Astrocyte of the spinal cord (primary cell): Measurements from ENCODE around the gene SLC44A3.

Source experiments
- DNase-seq: peaks from one replicate; pipeline ENCODE4 v3.0.0; 2011; ENCODE audit warnings: low read depth, low spot score
- H3K4me3 ChIP-seq: 2 replicates; pipeline ENCODE4 v1.5.1; 2011; ENCODE audit warnings: low read depth, mild to moderate bottlenecking, low read length, moderate library complexity
- in situ Hi-C: cut with HindIII; loops from 2 replicates; pipeline ENCODE4 v1.10.0; 2017; ENCODE audit warnings: low sequenced_read_pairs
- TF ChIP-seq, protein P1 (sequence below): IDR thresholded peaks from 2 replicates; pipeline ENCODE4 v1.5.1; 2012; ENCODE audit warnings: low read depth, mild to moderate bottlenecking, low read length, inconsistent platforms

SLC44A3 gene

DNA sequence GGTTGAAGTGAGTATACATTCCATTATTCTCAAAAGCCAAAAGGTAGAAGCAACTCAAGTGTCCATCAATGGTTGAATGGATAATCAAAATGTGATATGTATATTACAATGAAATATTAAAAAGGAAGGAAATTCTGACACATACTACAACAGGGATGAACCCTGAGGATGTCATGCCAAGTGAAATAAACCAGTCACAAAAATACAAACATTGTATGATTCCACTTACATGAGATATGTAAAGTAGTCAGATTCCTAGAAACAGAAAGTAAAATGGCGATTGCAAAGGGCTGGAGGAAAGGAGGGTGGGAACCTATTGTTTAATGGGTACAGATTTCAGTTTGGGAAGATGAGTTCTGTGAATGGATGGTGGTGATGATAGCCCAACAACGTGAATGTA, 5.8 kb downstream of the SLC44A3 start:
- DNase-seq = no peak
- TF ChIP-seq, protein P1, sequence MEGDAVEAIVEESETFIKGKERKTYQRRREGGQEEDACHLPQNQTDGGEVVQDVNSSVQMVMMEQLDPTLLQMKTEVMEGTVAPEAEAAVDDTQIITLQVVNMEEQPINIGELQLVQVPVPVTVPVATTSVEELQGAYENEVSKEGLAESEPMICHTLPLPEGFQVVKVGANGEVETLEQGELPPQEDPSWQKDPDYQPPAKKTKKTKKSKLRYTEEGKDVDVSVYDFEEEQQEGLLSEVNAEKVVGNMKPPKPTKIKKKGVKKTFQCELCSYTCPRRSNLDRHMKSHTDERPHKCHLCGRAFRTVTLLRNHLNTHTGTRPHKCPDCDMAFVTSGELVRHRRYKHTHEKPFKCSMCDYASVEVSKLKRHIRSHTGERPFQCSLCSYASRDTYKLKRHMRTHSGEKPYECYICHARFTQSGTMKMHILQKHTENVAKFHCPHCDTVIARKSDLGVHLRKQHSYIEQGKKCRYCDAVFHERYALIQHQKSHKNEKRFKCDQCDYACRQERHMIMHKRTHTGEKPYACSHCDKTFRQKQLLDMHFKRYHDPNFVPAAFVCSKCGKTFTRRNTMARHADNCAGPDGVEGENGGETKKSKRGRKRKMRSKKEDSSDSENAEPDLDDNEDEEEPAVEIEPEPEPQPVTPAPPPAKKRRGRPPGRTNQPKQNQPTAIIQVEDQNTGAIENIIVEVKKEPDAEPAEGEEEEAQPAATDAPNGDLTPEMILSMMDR = no peak
- H3K4me3 ChIP-seq = no peak overlapping the region
- in situ Hi-C loops = no loop called here

DNA sequence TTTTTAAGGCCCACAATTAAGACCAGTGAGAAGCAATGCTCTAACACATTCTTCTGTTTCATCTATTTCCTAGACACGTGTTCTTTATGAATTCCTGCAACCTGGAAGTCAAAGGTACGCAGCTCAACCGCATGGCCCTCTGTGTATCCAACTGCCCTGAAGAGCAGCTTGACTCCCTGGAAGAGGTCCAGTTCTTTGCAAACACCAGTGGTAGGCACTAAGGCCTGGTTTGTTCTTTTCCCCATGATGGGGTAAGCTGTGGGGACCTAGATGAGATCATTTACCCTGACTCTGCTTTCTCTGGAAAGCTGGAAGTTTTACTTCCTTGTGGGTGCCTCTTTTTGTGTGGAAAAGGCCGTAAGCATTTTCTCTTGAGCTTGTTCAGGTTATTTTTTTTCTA, 7.3 kb downstream of the SLC44A3 start:
- DNase-seq = no peak
- no peak overlapping the region for H3K4me3 ChIP-seq
- TF ChIP-seq, protein P1 = no peak
- in situ Hi-C loops = no loop called here

DNA sequence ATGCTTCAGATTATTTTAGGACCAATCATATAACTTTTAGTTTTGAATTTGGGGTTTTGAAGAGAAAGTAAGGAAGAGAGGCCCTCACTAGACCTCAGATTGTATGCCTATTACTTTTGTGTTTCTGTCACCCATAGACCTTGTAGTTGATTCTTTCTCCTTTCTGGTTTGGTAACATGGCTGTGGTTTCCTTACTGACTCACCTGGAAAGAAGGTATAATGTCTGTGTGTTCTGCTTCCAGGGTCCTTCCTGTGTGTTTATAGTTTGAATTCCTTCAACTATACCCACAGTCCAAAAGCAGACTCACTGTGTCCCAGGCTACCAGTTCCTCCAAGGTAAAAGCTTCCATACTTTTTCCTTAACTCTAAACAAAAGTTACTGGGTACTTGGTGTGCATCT, 8.1 kb downstream of the SLC44A3 start:
- no peak for DNase-seq
- in situ Hi-C loops = no loop called here
- TF ChIP-seq, protein P1 = no peak
- no peak overlapping the region for H3K4me3 ChIP-seq

DNA sequence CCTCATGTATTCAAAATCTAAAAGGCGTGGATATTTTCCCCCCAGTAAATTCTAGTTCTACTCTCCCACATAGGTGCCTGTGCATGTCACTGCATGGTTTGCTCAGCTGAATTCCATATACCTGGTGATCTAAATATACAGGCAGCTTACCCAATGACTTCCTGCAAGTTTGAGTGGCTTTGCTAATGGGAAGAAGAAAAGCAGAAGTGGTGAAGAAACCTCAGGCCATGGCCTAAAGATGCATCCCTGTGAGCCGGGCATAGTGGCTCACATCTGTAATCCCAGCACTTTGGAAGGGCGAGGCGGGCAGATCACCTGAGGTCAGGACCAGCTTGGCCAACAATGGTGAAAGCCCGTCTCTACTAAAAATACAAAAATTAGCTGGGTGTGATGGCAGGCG, 11.5 kb downstream of the SLC44A3 start:
- TF ChIP-seq, protein P1 = no peak
- in situ Hi-C loops = no loop called here
- no peak for DNase-seq
- no peak overlapping the region for H3K4me3 ChIP-seq

DNA sequence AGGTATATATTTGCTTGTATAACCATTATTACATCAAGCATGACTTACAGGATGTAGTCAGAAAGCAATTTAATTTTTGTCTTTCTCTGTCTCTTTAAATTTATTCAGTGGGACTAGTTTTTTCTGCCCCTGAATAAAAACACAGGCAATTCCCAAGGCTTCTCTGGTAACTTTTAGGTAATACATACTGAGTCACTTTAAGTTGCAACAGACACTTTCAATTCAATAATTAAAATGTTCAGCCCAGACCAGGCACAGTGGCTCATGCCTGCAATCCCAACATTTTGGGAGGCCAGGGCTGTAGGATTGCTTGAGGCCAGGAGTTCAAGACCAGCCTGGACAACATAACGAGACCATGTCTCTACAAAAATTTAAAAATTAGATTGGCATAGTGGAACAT, 12.3 kb downstream of the SLC44A3 start:
- TF ChIP-seq, protein P1 = no peak
- no peak overlapping the region for H3K4me3 ChIP-seq
- in situ Hi-C loops = no loop called here
- DNase-seq = no peak

DNA sequence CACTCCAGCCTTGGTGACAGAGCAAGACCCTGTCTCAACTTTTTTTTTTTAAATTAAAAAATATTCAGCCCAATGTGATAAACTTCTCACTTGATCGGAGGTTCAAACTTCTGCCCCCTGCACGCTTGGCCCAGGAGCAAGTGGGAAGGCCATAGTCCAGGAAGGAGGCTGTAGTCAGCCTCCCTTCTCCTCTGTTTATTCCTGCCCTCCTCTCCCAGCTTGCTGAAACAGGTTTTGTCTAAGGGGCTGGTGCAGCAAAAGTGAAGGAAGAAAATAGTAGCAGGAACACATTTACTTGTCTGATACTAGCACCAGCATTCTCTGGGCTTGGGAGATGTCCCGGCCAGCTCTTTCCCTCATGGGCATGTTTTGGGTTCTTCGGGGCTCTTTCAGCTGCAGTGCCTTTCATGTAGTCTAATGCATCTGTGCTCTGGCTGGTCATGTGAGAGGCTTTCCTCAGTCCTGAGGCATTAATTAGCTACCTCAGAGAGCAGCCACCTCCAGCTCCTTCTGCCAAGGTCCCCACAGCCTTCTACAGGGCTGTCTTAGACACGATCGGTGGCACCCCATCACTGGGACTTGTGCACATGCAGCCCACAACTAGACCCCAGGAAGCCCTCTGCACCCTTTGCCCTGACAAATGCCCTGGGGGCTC, 12.9 kb downstream of the SLC44A3 start:
- in situ Hi-C loops = no loop called here
- no peak for DNase-seq
- TF ChIP-seq, protein P1 = no peak
- H3K4me3 ChIP-seq = no peak overlapping the region
